ENCODE results near the gene PRSS2.

GRCh38 chr7:142801601-142802295 lies 31.0 kb downstream of the PRSS2 start:
- no peak for TF ChIP-seq POLR2A (IDR thresholded peaks at IDR 0.05)
- TF ChIP-seq, protein P1, sequence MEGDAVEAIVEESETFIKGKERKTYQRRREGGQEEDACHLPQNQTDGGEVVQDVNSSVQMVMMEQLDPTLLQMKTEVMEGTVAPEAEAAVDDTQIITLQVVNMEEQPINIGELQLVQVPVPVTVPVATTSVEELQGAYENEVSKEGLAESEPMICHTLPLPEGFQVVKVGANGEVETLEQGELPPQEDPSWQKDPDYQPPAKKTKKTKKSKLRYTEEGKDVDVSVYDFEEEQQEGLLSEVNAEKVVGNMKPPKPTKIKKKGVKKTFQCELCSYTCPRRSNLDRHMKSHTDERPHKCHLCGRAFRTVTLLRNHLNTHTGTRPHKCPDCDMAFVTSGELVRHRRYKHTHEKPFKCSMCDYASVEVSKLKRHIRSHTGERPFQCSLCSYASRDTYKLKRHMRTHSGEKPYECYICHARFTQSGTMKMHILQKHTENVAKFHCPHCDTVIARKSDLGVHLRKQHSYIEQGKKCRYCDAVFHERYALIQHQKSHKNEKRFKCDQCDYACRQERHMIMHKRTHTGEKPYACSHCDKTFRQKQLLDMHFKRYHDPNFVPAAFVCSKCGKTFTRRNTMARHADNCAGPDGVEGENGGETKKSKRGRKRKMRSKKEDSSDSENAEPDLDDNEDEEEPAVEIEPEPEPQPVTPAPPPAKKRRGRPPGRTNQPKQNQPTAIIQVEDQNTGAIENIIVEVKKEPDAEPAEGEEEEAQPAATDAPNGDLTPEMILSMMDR (IDR thresholded peaks at IDR 0.05): no peak

Data from tibial nerve (tissue), 3 donors.